CMK (cell line): ENCODE data around the gene A2M.

Source experiments
- DNase-seq: peaks from one replicate; pipeline ENCODE4 v3.0.0-alpha.2; 2010; ENCODE audit warnings: low read depth

The A2M gene

GRCh38 chr12:9037431-9037830 is 78.3 kb downstream of the A2M start:
- no peak for DNase-seq

GRCh38 chr12:9036227-9036626 is 79.5 kb downstream of the A2M start:
- no peak for DNase-seq

- no peak for DNase-seq
These were observed 81.6 kb downstream of the A2M start for GRCh38 chr12:9034095-9034494.

GRCh38 chr12:9033265-9033887 is 82.3 kb downstream of the A2M start:
- DNase-seq, result no peak

- DNase-seq, result no peak
These were observed 83.3 kb downstream of the A2M start for GRCh38 chr12:9032202-9032964.

- no peak for DNase-seq
These were observed 84.9 kb downstream of the A2M start for GRCh38 chr12:9030776-9031175.

GRCh38 chr12:9027161-9028059 is 88.3 kb downstream of the A2M start:
- DNase-seq, result no peak

- no peak for DNase-seq
These were observed 91.2 kb downstream of the A2M start for GRCh38 chr12:9024512-9024911.

GRCh38 chr12:9022592-9022991 is 93.1 kb downstream of the A2M start:
- DNase-seq, result no peak
